ENCODE data around the gene KCNB1.

Gene KCNB1

GRCh38 chr20:49405062-49405683, 77.3 kb downstream of the KCNB1 start:
- DNase-seq, result no peak

DNA sequence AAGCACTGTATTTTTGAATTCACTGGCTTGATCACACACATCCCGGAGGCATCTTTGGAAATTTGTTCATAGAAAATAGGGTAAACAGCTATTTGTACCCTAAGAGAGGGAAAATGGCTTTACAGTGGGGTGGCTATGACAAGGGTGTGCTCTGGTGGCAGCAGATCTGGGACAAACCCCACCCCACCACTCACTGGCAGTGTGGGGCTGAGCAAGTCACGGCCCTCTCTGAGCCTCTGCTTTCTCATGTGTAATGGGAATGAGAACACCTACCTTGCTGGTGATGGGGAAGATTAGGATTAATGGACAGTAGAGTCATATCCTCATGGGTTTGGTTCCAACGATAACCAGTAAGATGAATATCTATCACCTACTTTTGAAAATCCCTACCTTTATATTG, 78.0 kb downstream of the KCNB1 start:
- no peak for DNase-seq

DNA sequence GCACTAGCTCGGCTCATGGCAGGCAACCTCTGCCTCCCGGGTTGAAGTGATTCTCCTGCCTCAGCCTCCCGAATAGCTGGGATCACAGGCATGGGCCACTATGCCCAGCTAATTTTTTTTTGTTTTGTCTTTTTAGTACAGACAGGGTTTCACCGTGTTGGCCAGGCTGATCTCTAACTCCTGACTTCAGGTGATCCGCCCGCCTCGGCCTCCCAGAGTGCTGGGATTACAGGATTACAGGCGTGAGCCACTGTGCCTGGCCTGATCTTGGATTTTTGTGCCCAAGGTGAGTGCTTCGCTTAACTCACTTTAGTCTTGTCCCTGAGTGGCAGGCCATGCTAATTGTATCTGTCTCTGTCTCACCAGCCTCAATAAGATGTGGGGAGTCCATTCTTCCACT, 78.6 kb downstream of the KCNB1 start:
- no peak for DNase-seq

DNA sequence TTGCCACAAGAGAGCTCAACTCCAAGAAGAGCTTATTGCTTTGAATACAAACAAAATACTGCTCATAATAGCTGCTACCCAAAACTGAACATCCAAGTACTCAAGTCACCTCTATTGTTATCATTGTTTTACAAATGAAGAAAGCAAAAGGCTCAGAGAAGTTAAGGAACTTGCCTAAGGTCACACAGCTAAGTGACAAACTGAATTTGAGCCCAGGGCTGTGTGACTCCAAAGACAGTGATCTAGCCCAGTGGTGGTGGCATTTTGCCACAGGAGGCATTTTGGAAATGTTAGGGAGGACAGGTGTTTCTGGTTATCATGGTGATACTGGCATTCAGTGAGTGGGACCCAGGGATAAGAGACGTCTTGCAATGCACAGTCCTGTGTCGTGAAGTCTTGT, 79.5 kb downstream of the KCNB1 start:
- no peak for DNase-seq

DNA sequence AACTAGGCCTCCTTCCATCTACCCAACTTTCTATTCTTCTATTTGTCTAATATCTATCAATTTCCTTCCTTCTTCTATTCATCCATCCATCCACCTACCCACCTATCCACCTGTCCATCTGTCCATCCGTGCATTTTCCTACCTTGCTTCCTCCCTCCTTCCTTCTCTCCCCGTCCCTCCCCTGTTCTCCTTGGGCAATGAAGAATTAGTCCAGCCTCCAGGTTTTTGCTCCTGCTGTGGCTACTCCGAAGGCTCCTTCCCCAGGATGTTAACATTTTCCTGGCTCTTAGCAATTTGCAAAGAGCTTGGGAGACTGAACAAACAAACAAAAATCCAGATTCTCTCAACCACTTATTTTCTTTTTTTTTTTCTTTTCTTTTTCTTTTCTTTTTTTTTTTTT, 81.6 kb downstream of the KCNB1 start:
- DNase-seq, result no peak

- no peak for DNase-seq
Observed at GRCh38 chr20:49400410-49400809, 82.1 kb downstream of the KCNB1 start.

DNA sequence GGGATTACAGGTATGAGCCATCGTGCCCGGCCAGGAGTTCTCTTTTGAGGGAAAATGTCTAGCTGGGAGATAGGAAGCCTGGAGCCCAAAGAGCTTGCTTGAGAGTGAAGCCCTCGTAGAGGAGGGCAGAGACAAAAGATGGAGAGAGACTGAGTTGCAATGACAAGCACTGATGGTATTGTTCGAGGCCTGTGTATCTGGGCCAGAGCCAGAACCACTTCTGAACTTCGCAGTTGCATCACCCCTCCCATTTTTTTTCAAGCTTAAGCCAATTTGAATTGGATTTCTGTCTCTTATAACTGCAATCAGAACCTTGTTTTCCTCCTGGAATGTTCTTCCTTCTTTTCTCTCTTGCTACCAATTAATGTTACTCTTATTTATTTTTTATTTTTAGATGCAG, 83.1 kb downstream of the KCNB1 start:
- no peak for DNase-seq

- DNase-seq, result no peak
Observed at GRCh38 chr20:49398401-49399144, 83.9 kb downstream of the KCNB1 start.

DNA sequence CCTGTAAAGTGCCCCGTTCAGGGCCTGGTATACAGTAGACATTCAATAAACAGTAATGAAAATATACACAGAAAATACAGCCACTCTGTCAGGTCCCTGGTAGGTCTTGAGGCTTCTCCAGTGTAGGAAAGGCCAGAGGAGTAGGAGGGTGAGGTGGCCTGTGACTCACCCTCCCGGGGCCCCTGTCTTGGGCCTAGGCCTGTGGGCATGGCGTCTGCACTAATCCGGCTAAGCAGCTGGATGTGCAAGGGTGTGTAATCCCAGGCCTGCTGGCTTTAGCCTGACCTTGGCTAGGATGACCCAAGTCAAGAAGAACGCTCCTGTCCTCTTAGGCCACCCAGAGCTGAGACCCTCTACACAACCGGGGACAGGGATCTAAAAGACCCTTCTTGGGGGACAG, 84.9 kb downstream of the KCNB1 start:
- no peak for DNase-seq

- no peak for DNase-seq
Observed at GRCh38 chr20:49396230-49396629, 86.2 kb downstream of the KCNB1 start.

- DNase-seq, result no peak
Observed at GRCh38 chr20:49395659-49396058, 86.8 kb downstream of the KCNB1 start.

GRCh38 chr20:49395183-49395582, 87.3 kb downstream of the KCNB1 start:
- DNase-seq, result no peak

DNA sequence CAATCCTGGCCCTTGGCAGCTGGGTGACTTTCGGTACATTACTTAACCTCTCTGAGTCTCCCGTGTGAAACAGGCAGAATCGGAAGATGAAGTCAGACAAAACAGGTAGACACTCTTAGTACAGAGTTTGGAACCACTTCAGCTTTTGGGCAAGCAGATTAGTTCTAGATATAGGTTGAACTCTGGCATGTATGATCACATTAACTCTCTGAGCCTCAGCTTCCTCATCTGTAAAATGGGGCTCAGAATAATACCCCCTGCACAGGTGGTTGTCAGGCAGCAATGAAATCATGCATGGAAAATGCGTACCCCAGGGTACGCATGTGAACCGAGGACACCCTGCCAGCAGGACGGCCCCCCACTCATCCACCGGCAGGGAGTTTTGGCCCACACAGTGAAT, 87.7 kb downstream of the KCNB1 start:
- DNase-seq, result no peak

- no peak for DNase-seq
Observed at GRCh38 chr20:49394264-49394663, 88.2 kb downstream of the KCNB1 start.

- no peak for DNase-seq
Observed at GRCh38 chr20:49393803-49394202, 88.7 kb downstream of the KCNB1 start.

DNA sequence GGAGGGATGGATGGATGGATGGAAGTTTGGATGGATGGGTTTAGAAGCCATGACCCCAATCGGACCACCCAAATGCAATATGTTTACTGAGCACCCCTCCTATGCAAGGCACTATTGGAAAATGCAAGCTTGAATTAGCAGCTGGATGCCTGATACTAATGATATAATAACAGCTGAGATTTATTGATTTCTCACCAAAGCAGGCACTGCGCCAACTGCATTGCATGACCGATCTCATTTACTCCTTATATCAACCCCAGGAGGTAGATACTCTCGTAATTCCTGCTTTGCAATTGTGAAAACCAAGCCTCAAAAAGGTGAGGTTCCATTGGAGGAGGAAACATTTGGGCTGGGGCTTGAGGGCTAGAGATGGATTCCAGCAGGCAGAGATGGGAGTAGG, 89.7 kb downstream of the KCNB1 start:
- DNase-seq, result no peak

DNA sequence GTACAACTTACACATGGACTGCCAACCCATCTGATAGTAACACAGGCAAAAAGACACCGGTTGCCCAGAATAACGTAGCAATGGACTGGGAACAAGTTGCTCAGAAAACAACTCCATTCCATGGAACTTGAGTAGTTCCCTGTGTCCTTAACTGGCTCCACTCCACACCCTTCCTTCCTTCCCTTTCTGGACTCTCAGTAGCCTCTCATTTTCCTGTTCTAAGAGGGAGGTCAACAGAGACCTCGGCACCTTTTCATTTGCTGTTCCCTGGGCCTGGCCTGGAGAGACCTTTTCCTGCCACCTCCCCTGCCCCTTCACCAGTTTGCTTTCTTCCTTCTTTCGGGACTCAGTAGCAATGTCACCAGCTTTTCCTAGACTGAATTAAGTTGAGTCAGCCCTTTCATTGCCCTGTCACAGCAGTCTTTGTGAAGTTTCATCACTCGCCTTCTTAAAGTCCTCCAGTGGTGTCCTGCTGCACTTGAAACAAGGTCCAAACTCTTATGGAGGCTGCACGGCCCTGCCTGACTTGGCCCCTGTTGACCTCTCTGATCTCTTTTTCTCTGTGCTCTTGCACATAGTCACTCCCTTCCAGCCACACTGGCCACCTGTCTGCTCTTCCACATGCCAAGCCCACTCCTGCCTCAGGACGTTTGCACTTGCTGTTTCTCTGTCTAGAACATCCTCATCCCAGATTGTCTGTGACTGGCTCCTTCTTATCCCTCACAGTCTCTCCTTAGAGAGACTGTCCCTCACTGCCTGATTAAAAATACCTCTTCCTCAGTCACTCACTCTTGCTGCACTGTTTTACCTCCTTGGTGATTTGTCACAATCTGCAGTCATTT, 90.8 kb downstream of the KCNB1 start:
- no peak for DNase-seq

DNA sequence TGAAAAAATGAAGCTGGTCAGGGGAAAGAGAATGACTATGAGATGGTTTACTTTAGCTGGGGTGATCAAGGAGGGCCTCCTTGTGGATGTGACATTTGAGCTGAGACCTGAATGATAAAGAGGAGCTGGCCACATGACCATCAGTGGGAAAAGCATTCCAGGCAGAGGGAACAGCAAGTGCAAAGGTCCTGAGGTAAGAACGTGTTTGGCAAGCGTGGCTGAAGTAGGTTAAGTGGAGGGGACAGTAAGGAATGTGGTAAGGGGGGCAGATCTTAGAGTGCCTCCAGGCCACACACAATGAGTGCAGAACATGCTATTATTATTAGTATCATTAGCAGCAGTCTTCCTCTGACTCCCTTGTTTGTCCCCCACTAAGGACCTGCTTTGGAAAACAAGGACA, 92.6 kb downstream of the KCNB1 start:
- no peak for DNase-seq

- no peak for DNase-seq
Observed at GRCh38 chr20:49388744-49389143, 93.7 kb downstream of the KCNB1 start.

GRCh38 chr20:49387581-49387939, 94.9 kb downstream of the KCNB1 start:
- DNase-seq, result no peak

DNA sequence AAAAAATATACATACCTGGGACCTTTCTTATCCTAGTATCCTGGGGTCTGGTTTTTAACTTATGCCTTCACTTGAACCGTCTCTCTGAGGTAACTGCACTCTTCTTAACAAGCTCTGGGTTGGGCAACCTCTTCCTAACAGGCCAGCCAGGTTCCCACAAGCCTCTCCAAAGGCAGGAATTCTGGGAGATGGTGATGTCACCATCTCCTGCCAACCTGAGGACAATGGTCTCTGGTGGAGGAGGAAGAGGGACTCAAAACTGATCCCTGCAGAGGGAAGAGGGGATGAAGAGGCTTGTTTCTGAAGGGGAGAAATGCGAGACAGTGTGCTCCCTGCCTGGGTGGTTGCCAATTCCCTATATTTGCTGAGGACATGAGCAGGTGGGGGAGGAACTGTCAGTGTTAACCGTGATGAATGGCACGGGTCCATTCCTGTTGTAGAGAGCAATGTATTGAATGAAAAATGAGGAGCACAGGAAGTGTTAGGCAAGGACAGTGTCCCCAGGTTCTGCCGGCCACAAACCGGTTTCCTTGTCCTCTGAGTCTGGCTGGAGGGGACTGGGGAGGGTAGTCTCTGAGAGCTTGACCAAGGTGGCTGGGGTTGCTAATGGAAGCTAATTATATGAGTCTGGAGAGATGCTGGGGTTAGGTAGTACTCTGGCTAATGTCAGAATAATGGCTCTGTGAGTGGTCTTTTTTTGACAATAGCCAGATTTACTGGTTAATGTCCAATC, 95.5 kb downstream of the KCNB1 start:
- no peak for DNase-seq

DNA sequence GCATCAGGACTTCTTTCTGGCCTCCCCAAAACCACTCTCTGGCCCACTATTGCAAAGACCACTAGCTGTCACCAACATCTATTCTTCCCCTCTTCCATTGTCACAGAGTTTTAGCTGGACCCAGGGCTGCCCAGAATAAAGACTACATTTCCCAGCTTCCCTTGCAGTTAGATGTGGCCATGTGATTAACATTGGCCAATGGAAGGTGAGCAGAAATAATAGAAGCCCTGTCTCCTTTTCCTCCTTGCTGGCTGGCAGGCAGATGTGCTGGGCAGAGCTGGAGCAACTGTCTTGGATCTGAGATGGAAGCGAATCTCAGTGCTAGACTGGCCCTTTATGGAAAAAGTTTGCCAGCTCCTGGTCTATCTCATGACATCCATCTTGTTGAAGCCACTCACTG, 97.0 kb downstream of the KCNB1 start:
- DNase-seq, result no peak
